Neuron (in vitro differentiated cells): ENCODE data around the gene C17orf100.

ENCODE experiments used
- H2AFZ ChIP-seq: one replicate; pipeline ENCODE4 v1.6.1; 2013; ENCODE audit warnings: low read depth, mild to moderate bottlenecking, inconsistent platforms, low read length, moderate library complexity
- H3K27me3 ChIP-seq: one replicate; pipeline ENCODE4 v1.6.1; 2013; ENCODE audit warnings: low read length; ENCODE audit not compliant: insufficient read depth
- H3K36me3 ChIP-seq: one replicate; pipeline ENCODE4 v1.6.1; 2013; ENCODE audit warnings: low read length; ENCODE audit not compliant: insufficient read depth
- H3K4me1 ChIP-seq: one replicate; pipeline ENCODE4 v1.6.1; 2013; ENCODE audit warnings: low read length; ENCODE audit not compliant: insufficient read depth
- H3K4me3 ChIP-seq: 2 replicates; pipeline ENCODE4 v1.5.1; 2013; ENCODE audit warnings: mild to moderate bottlenecking, low read length, moderate library complexity
- H3K9me3 ChIP-seq: one replicate; pipeline ENCODE4 v1.6.1; 2013; ENCODE audit warnings: low read length

The C17orf100 gene

GRCh38 chr17:6651354-6651918 is at the start of gene C17orf100, which contains the start of gene MED31:
TSS of gene C17orf100 (plus strand) at chr17:6651762. CDS start at chr17:6651914, 152 bp downstream.
TSS of gene MED31 (minus strand) at chr17:6651605. CDS start at chr17:6651528, 77 bp downstream.
- Histone ChIP-seq H3K9me3 (no peaks in the 10 kb centered on the region), H3K4me3 (peak within 1 kb of the TSS; percentile 78), H2AFZ (peak within 1 kb of the TSS; percentile 54), H3K4me1 (peaks cover 31% of the 10 kb centered on the region), H3K36me3 (peaks cover 18% of the 10 kb centered on the region), H3K27me3 (peaks cover 14% of the 10 kb centered on the region)

- H3K27me3 ChIP-seq = no peaks in the 10 kb centered on the region
- H3K9me3 ChIP-seq = no peaks in the 10 kb centered on the region
- no peaks in the 10 kb centered on the region for H3K4me1 ChIP-seq
- no peak overlapping the region for H3K4me3 ChIP-seq
- H2AFZ ChIP-seq = no peak overlapping the region
- H3K36me3 ChIP-seq = peaks cover 84% of the 10 kb centered on the region
These were observed 49.4 kb upstream of the C17orf100 start for GRCh38 chr17:6602141-6602540.

- no peaks in the 10 kb centered on the region for H3K4me1 ChIP-seq
- H3K36me3 ChIP-seq = peaks cover 85% of the 10 kb centered on the region
- no peaks in the 10 kb centered on the region for H3K9me3 ChIP-seq
- H3K4me3 ChIP-seq = no peak overlapping the region
- H2AFZ ChIP-seq = no peak overlapping the region
- no peaks in the 10 kb centered on the region for H3K27me3 ChIP-seq
These were observed 47.7 kb upstream of the C17orf100 start for GRCh38 chr17:6603744-6604325.

- no peaks in the 10 kb centered on the region for H3K4me1 ChIP-seq
- H3K9me3 ChIP-seq = no peaks in the 10 kb centered on the region
- H3K36me3 ChIP-seq = peaks cover 88% of the 10 kb centered on the region
- no peak overlapping the region for H2AFZ ChIP-seq
- H3K27me3 ChIP-seq = no peaks in the 10 kb centered on the region
- no peak overlapping the region for H3K4me3 ChIP-seq
These were observed 46.4 kb upstream of the C17orf100 start for GRCh38 chr17:6605142-6605541.

GRCh38 chr17:6608321-6608720 is 43.2 kb upstream of the C17orf100 start:
- Histone ChIP-seq H2AFZ (no peak overlapping the region), H3K36me3 (peaks cover 85% of the 10 kb centered on the region), H3K27me3 (no peaks in the 10 kb centered on the region), H3K4me3 (no peak overlapping the region), H3K4me1 (no peaks in the 10 kb centered on the region), H3K9me3 (no peaks in the 10 kb centered on the region)

GRCh38 chr17:6610011-6610410 is 41.6 kb upstream of the C17orf100 start:
- Histone ChIP-seq H2AFZ (no peak overlapping the region), H3K4me3 (no peak overlapping the region), H3K27me3 (no peaks in the 10 kb centered on the region), H3K9me3 (no peaks in the 10 kb centered on the region), H3K36me3 (peaks cover 79% of the 10 kb centered on the region), H3K4me1 (no peaks in the 10 kb centered on the region)

- no peak overlapping the region for H2AFZ ChIP-seq
- H3K4me1 ChIP-seq = no peaks in the 10 kb centered on the region
- H3K36me3 ChIP-seq = peaks cover 77% of the 10 kb centered on the region
- no peaks in the 10 kb centered on the region for H3K27me3 ChIP-seq
- H3K4me3 ChIP-seq = no peak overlapping the region
- no peaks in the 10 kb centered on the region for H3K9me3 ChIP-seq
These were observed 40.3 kb upstream of the C17orf100 start for GRCh38 chr17:6611231-6611630.

- H3K9me3 ChIP-seq = no peaks in the 10 kb centered on the region
- H3K4me1 ChIP-seq = no peaks in the 10 kb centered on the region
- no peak overlapping the region for H2AFZ ChIP-seq
- no peak overlapping the region for H3K4me3 ChIP-seq
- H3K36me3 ChIP-seq = peaks cover 88% of the 10 kb centered on the region
- H3K27me3 ChIP-seq = no peaks in the 10 kb centered on the region
These were observed 27.6 kb upstream of the C17orf100 start for GRCh38 chr17:6623941-6624340.

GRCh38 chr17:6626616-6627015 is 24.9 kb upstream of the C17orf100 start:
- Histone ChIP-seq H3K4me3 (no peak overlapping the region), H3K4me1 (no peaks in the 10 kb centered on the region), H3K27me3 (no peaks in the 10 kb centered on the region), H2AFZ (no peak overlapping the region), H3K9me3 (no peaks in the 10 kb centered on the region), H3K36me3 (peaks cover 86% of the 10 kb centered on the region)

- Histone ChIP-seq H3K27me3 (no peaks in the 10 kb centered on the region), H3K4me3 (no peak overlapping the region), H2AFZ (no peak overlapping the region), H3K4me1 (no peaks in the 10 kb centered on the region), H3K36me3 (peaks cover 82% of the 10 kb centered on the region), H3K9me3 (no peaks in the 10 kb centered on the region)
These were observed 24.5 kb upstream of the C17orf100 start for GRCh38 chr17:6627019-6627418.

GRCh38 chr17:6630390-6630789 is 21.2 kb upstream of the C17orf100 start:
- H3K4me3 ChIP-seq = no peak overlapping the region
- no peaks in the 10 kb centered on the region for H3K27me3 ChIP-seq
- peaks cover 82% of the 10 kb centered on the region for H3K36me3 ChIP-seq
- no peaks in the 10 kb centered on the region for H3K4me1 ChIP-seq
- no peak overlapping the region for H2AFZ ChIP-seq
- peaks cover 5% of the 10 kb centered on the region for H3K9me3 ChIP-seq

GRCh38 chr17:6632530-6632929 is 19.0 kb upstream of the C17orf100 start:
- no peaks in the 10 kb centered on the region for H3K4me1 ChIP-seq
- no peak overlapping the region for H3K4me3 ChIP-seq
- H2AFZ ChIP-seq = no peak overlapping the region
- H3K27me3 ChIP-seq = no peaks in the 10 kb centered on the region
- H3K36me3 ChIP-seq = peaks cover 67% of the 10 kb centered on the region
- peaks cover 5% of the 10 kb centered on the region for H3K9me3 ChIP-seq

- Histone ChIP-seq H3K4me3 (no peak overlapping the region), H3K9me3 (peaks cover 5% of the 10 kb centered on the region), H3K36me3 (peaks cover 60% of the 10 kb centered on the region), H2AFZ (no peak overlapping the region), H3K27me3 (no peaks in the 10 kb centered on the region), H3K4me1 (no peaks in the 10 kb centered on the region)
These were observed 18.3 kb upstream of the C17orf100 start for GRCh38 chr17:6633263-6633662.

GRCh38 chr17:6636105-6636504 is 15.5 kb upstream of the C17orf100 start:
- no peak overlapping the region for H2AFZ ChIP-seq
- H3K9me3 ChIP-seq = peaks cover 5% of the 10 kb centered on the region
- peaks cover 14% of the 10 kb centered on the region for H3K4me1 ChIP-seq
- H3K4me3 ChIP-seq = no peak overlapping the region
- no peaks in the 10 kb centered on the region for H3K27me3 ChIP-seq
- H3K36me3 ChIP-seq = peaks cover 38% of the 10 kb centered on the region
